Endometrial microvascular endothelial cells (primary cell): ENCODE data around the gene RNF215. TPM values are rescaled to one million over a fixed set of nuclear protein-coding genes. Genes with fewer than 3 reads are reported as not detected.

Source experiments
- in situ Hi-C: cut with HindIII; loops from 2 replicates; pipeline ENCODE4 v1.10.0; 2017; ENCODE audit warnings: low sequenced_read_pairs, low pct_unique_long_range_greater_than_20kb; ENCODE audit errors: inconsistent ontology term
- total RNA-seq: library from RNA; depleted of rRNA; stranded (reverse); fragments of >200 nt; gene quantifications from one replicate; pipeline ENCODE4 v1.2.3, GENCODE V29; 2015; ENCODE audit errors: inconsistent ontology term

Gene RNF215
- total RNA-seq, 1 donor from 2014 or later = 11.2 TPM

DNA sequence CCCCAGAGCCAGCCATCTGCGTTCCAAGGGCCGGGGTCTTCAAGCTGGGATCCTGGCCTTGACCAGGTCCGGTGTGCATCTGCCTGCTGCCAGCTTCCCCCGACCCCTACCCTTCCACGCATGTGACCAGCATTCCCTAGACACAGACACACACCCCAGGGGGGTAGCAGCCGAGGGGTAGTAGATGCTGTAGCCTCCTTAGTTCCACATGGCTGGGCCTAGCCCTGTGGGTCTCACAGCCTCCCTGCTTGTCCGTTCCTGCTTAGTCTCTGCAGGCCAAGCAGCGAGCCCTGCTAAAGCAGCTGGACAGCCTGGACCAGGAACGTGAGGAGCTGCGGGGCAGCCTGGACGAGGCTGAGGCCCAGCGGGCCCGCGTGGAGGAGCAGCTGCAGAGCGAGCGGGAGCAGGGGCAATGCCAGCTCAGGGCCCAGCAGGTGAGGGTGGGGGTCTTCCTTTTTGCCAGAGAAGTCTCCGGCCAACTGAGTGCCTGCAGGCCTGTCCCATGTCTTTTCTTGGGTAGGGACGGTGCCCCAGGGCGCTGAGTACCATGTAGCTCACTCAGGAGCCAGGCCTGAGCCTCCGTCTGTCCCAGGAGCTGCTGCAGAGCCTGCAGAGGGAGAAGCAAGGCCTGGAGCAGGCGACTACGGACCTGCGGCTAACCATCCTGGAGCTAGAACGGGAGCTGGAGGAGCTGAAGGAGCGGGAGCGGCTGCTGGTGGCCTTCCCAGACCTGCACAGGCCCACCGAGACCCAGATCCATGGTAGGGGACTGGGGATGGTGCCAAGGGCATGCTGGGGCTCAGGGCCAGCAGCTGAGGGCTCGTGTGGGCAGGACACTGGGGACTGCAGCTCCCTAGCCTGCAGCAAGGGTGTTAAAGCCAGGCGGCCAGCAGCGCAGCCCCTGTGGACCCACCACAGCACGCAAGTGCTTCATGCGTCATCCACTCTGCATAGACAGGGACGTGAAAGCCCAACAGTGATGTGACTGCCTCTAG lies 13.6 kb downstream of the RNF215 start:
- in situ Hi-C loops = no loop called here

GRCh38 chr22:30372915-30373314 lies 14.3 kb downstream of the RNF215 start:
- in situ Hi-C loops = no loop called here

- in situ Hi-C loops = no loop called here
Observed at GRCh38 chr22:30371981-30372380, 15.2 kb downstream of the RNF215 start.

- in situ Hi-C loops = no loop called here
Observed at GRCh38 chr22:30371321-30371720, 15.9 kb downstream of the RNF215 start.

GRCh38 chr22:30370641-30371230 lies 16.5 kb downstream of the RNF215 start:
- in situ Hi-C loops = no loop called here

DNA sequence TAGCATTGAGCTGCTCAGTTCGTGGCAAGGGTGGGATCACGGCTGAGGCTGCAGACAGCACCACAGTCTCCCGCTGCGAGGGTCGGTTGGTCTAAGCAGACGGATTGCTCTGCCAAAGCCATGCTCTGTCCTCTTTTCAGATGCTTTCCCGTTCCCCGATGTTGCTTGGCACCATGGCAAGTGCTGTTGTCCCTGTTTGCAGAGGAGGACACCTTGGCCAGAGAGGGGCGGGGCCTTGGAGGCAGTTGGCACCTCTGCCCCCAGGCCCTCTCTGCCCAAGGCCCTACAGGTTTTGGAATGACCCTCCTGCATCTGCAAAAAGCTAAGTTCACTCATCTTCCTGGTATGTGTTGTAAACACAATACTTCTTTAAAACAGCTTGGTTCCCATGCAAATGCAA lies 18.8 kb downstream of the RNF215 start:
- in situ Hi-C loops = no loop called here

GRCh38 chr22:30365891-30366290 lies 21.3 kb downstream of the RNF215 start:
- in situ Hi-C loops = no loop called here

GRCh38 chr22:30362651-30363281 lies 24.4 kb downstream of the RNF215 start:
- in situ Hi-C loops = no loop called here

GRCh38 chr22:30361916-30362650 lies 25.1 kb downstream of the RNF215 start:
- in situ Hi-C loops = no loop called here

DNA sequence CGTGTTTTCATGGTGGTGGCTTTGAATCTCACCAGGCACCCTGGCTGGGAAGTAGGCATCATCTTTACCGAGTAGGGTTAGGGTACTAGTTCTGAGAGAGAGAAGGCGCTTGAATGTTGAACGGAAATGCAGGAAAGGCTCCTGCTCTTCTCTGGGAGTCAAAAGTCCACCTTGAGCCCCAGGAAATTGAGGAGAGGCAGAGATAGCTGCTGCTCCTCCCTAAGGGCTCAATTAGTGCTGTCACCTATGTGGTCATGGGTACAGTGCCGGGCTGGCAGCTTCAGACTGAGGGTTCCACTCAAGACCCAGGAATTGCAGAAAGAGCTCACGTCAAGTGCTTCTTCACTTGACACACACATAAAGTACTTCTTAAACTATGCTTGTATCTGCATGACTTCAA lies 28.7 kb downstream of the RNF215 start:
- in situ Hi-C loops = no loop called here

GRCh38 chr22:30357650-30358215 lies 29.5 kb downstream of the RNF215 start:
- in situ Hi-C loops = no loop called here

DNA sequence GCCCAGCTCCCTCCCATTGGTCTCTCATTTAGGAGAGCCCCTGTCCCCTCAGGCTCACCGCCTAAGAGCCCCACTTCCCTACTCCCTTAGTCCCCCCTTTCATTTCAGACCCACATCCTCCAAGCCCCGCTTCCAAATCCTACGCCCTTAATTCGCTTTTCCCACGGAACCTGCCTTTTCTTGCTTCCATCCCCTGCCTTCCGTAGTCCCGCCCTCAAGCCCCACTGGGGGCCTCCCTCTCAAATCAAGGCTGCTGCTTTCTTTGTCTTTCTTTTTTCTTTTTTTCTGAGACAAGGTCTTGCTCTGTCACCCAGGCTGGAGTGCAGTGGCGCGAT lies 30.0 kb downstream of the RNF215 start:
- in situ Hi-C loops = no loop called here

DNA sequence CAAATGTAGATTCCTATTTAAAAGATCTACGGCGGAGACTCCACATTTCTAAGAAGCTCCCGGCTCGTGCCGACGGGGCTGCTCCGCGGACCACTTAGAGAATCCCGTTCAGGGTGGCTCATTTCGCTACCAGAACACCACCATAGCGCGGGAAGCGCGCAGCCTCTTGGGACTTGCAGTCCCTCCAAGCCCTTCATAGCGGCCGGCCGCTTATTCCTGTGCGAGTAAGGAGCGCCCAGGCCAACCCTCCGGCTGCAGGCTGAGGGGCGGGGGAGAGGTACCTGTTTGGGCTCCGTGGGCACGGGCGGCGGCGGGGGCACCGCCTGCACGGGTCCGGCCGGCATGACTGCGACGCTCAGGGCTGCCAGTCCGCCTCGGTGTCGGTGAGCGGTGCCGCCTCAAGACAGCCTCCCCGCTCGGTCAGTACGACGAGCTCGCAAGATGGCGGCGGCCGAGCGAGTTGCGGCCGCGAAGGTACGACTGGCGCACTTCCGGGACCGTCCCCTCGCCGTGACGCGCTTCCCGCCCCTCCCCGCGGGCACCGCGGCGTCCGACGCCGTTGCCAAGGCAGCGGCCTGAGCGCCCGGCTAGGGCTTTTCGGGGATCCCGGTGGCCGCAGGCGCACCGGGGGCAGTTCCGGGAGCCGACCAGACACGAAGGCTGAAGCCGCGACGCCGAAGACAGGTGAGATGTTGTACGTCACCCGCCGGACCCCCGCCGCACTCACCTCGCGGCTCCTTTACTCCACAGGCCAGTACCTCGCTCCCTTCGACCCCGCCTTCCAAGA lies 30.6 kb downstream of the RNF215 start, which contains the start of the genes CCDC157 and SF3A1:
Gene CCDC157 (plus strand): TSS at position 559 of the 787 bp plus-strand sequence. CDS start 8,994 bp downstream, outside the sequence.
Gene SF3A1 (minus strand): TSS at position 446 of the 787 bp plus-strand sequence. CDS start 102 bp downstream, at position 344.
- in situ Hi-C loops = no loop called here

GRCh38 chr22:30354644-30355043 lies 32.6 kb downstream of the RNF215 start:
- in situ Hi-C loops = no loop called here

- in situ Hi-C loops = no loop called here
Observed at GRCh38 chr22:30351226-30351625, 36.0 kb downstream of the RNF215 start.

GRCh38 chr22:30348809-30349208 lies 38.4 kb downstream of the RNF215 start:
- in situ Hi-C loops = no loop called here

- in situ Hi-C loops = no loop called here
Observed at GRCh38 chr22:30348404-30348803, 38.8 kb downstream of the RNF215 start.
